Measurements from ENCODE around the gene DENND1A.

GRCh38 chr9:123929177-123929869, 603 bp downstream of the DENND1A start:
- TF ChIP-seq YY1 (IDR thresholded peaks at IDR 0.05; ENCODE audit: insufficient read depth, insufficient read length) (no peak), SUZ12 (IDR thresholded peaks at IDR 0.05; ENCODE audit: extremely low read depth, insufficient read depth, insufficient read length) (no peak)

Measured in NT2/D1 (cell line).